ENCODE measurements around the gene ZNF74.
A peak's percentile ranks its signal among the peaks of the same experiment; 100 is the strongest.
"Not testable (repeated sequence)": the region's sequence is repeated elsewhere in the genome, so short reads cannot be mapped to it uniquely, and the experiment has no call there.

Gene ZNF74

DNA sequence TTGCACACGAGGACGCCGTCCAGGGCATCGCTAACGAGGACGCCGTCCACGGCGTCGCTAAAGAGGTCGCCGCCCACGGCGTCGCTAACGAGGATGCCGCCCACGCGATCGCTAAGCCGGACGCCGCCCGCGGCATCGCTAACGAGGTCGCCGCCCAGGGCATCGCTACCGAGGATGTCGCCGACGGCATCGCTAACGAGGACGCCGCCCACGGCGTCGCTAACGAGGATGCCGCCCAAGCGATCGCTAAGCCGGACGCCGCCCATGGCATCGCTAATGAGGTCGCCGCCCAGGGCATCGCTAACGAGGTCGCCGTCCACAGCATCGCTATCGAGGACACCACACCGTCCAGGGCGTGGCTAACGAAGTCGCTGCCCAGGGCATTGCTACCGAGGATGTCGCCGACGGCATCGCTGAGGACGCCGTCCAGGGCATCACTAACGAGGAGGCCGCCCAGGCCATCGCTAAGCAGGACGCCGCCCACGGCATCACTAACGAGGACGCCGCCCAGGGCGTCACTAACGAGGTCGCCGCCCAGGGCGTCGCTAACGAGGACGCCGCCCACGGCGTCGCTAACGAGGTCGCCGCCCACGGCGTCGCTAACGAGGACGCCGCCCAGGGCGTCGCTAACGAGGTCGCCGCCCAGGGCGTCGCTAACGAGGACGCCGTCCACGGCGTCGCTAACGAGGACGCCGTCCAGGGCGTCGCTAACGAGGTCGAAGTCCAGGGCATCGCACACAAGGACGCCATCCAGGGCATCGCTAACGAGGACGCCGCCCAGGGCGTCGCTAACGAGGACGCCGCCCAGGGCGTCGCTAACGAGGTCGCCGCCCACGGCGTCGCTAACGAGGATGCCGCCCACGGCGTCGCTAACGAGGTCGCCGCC, 32.8 kb upstream of the ZNF74 start:
- POLR2A ChIA-PET; H3K4me3 ChIP-seq (ENCODE audit: low read depth, low read length); H3K4me1 ChIP-seq (ENCODE audit: control insufficient read depth, insufficient read depth, low read length); H3K27ac ChIP-seq (ENCODE audit: extremely low read depth, low read depth, low read length); CTCF ChIA-PET; H3K9me3 ChIP-seq (ENCODE audit: control insufficient read depth, insufficient read depth, low read depth, low read length); H3K36me3 ChIP-seq (ENCODE audit: control insufficient read depth in 2 of 2, insufficient read depth in 1 of 2, low read length in 2 of 2): not testable (repeated sequence)
- peak; percentile 67; the same call in 1 of the 2 replicates for TF ChIP-seq KLF8 (tag by site-specific recombination; IDR thresholded peaks at IDR 0.05)

DNA sequence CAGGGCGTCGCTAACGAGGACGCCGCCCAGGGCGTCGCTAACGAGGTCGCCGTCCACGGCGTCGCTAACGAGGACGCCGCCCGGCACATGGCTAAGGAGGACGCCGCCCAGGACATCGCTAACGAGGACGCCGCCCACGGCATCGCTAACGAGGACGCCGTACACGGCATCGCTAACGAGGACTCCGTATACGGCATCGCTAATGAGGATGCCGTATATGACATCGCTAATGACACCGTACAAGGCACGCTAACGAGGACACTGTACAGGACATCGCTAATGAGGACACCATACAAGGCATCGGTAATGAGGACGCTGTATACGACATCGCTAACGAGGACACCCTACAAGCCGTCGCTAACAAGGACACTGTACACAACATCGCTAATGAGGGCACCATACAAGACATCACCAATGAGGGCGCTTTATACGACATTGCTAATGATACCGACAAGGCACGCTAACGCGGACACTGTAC, 32.2 kb upstream of the ZNF74 start:
- H3K36me3 ChIP-seq (ENCODE audit: control insufficient read depth in 2 of 2, insufficient read depth in 1 of 2, low read length in 2 of 2); POLR2A ChIA-PET; H3K9me3 ChIP-seq (ENCODE audit: control insufficient read depth, insufficient read depth, low read depth, low read length); H3K4me3 ChIP-seq (ENCODE audit: low read depth, low read length); CTCF ChIA-PET; H3K27ac ChIP-seq (ENCODE audit: extremely low read depth, low read depth, low read length); H3K4me1 ChIP-seq (ENCODE audit: control insufficient read depth, insufficient read depth, low read length): not testable (repeated sequence)

DNA sequence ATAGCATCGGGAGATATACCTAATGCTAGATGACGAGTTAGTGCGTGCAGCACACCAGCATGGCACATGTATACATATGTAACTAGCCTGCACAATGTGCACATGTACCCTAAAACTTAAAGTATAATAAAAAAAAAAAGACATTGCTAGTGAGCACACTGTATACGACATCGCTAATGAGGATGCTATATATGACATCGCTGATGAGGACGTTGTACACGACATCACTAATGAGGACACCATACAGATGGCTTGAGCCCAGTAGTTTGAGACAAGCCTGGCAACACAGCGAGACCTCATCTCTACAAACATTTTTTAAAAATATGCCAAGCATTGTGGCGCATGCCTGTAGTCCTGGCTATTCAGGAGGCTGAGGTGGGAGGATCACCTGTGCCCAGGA, 31.5 kb upstream of the ZNF74 start:
- POLR2A ChIA-PET; H3K27ac ChIP-seq (ENCODE audit: extremely low read depth, low read depth, low read length); H3K4me1 ChIP-seq (ENCODE audit: control insufficient read depth, insufficient read depth, low read length); CTCF ChIA-PET; H3K4me3 ChIP-seq (ENCODE audit: low read depth, low read length); H3K36me3 ChIP-seq (ENCODE audit: control insufficient read depth in 2 of 2, insufficient read depth in 1 of 2, low read length in 2 of 2); H3K9me3 ChIP-seq (ENCODE audit: control insufficient read depth, insufficient read depth, low read depth, low read length): not testable (repeated sequence)
- peak; percentile 53 for TF ChIP-seq ZNF629 (tag by site-specific recombination; IDR thresholded peaks at IDR 0.05)
- TF ChIP-seq, protein P1, sequence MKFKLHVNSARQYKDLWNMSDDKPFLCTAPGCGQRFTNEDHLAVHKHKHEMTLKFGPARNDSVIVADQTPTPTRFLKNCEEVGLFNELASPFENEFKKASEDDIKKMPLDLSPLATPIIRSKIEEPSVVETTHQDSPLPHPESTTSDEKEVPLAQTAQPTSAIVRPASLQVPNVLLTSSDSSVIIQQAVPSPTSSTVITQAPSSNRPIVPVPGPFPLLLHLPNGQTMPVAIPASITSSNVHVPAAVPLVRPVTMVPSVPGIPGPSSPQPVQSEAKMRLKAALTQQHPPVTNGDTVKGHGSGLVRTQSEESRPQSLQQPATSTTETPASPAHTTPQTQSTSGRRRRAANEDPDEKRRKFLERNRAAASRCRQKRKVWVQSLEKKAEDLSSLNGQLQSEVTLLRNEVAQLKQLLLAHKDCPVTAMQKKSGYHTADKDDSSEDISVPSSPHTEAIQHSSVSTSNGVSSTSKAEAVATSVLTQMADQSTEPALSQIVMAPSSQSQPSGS (tag by site-specific recombination; IDR thresholded peaks at IDR 0.05; ENCODE audit: low read depth), result peak; percentile 63

DNA sequence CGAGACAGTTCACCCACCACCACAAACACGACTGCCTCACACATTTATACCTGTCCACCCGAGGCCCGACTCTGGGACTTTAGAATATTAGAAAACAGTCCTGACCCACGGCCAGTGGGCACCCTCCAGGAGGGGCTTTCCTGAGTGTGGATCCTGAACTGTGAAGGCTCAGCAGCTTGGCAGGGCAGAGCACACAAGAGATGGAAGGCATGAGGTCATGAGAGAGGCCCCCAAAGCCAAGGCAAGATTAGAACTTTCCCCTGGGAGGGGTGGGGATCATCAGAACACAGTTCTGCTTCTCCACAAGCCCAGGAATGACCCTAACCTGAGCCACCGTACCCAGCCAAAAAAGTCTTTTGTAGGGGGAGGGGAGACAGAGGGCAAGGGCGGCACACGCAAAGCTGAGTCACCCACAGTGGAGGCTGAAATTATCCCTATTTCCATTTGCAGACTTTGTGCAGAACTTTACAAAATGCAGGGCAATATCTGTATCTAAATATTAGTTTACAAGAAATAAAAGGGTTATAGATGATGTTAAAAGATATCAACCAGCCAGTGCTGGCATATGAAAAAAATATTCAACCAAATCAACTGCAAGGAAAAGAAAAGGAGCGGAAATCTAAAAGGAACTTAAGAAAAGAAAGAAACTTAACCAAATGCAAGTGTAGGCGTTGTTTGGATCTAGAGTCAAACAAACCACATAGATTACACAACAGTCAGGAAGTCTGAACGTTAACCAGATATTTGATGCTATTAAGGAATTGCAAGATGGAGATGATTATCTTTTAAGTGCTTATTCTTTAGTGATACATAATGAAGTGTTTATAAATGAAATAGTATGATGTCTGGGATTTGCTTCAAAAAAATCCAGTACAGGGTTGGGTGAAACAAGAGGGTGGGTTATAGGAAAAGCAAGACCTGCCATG, 29.4 kb upstream of the ZNF74 start:
- H3K9me3 ChIP-seq (ENCODE audit: control insufficient read depth, insufficient read depth, low read depth, low read length); H3K27ac ChIP-seq (ENCODE audit: extremely low read depth, low read depth, low read length); POLR2A ChIA-PET; H3K36me3 ChIP-seq (ENCODE audit: control insufficient read depth in 2 of 2, insufficient read depth in 1 of 2, low read length in 2 of 2); H3K4me1 ChIP-seq (ENCODE audit: control insufficient read depth, insufficient read depth, low read length); CTCF ChIA-PET; H3K4me3 ChIP-seq (ENCODE audit: low read depth, low read length): not testable (repeated sequence)

DNA sequence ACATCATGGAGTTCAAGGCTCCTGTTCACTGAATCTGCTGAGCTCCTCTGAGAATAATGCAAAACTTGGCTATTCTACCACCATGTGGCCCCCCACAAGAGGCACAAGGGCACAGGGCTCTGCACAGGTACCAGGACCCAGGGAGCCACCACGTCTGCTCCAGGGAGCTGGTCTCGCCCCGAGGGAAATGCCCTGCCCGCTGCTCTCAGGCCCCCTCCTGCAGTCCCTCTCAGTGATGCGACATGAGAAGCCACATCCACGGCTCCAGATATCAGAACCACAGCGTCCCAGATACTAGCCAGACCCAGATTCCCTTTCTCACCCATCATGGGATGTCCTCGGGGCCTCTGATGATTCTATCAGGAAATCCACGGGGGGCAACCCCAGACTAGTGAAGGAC, 27.1 kb upstream of the ZNF74 start:
- H3K9me3 ChIP-seq (ENCODE audit: control insufficient read depth, insufficient read depth, low read depth, low read length); H3K27ac ChIP-seq (ENCODE audit: extremely low read depth, low read depth, low read length); CTCF ChIA-PET; POLR2A ChIA-PET; H3K4me1 ChIP-seq (ENCODE audit: control insufficient read depth, insufficient read depth, low read length); H3K36me3 ChIP-seq (ENCODE audit: control insufficient read depth in 2 of 2, insufficient read depth in 1 of 2, low read length in 2 of 2); H3K4me3 ChIP-seq (ENCODE audit: low read depth, low read length): not testable (repeated sequence)

GRCh38 chr22:20368875-20369274, 25.1 kb upstream of the ZNF74 start:
- CTCF ChIA-PET; H3K27ac ChIP-seq (ENCODE audit: extremely low read depth, low read depth, low read length); H3K4me1 ChIP-seq (ENCODE audit: control insufficient read depth, insufficient read depth, low read length); H3K9me3 ChIP-seq (ENCODE audit: control insufficient read depth, insufficient read depth, low read depth, low read length); POLR2A ChIA-PET; H3K4me3 ChIP-seq (ENCODE audit: low read depth, low read length); H3K36me3 ChIP-seq (ENCODE audit: control insufficient read depth in 2 of 2, insufficient read depth in 1 of 2, low read length in 2 of 2): not testable (repeated sequence)

- H3K4me1 ChIP-seq (ENCODE audit: control insufficient read depth, insufficient read depth, low read length); H3K27ac ChIP-seq (ENCODE audit: extremely low read depth, low read depth, low read length); H3K36me3 ChIP-seq (ENCODE audit: control insufficient read depth in 2 of 2, insufficient read depth in 1 of 2, low read length in 2 of 2); CTCF ChIA-PET; H3K9me3 ChIP-seq (ENCODE audit: control insufficient read depth, insufficient read depth, low read depth, low read length); POLR2A ChIA-PET; H3K4me3 ChIP-seq (ENCODE audit: low read depth, low read length): not testable (repeated sequence)
Observed at GRCh38 chr22:20371687-20372086, 22.3 kb upstream of the ZNF74 start.

GRCh38 chr22:20372406-20372854, 21.5 kb upstream of the ZNF74 start:
- POLR2A ChIA-PET; H3K27ac ChIP-seq (ENCODE audit: extremely low read depth, low read depth, low read length); H3K4me1 ChIP-seq (ENCODE audit: control insufficient read depth, insufficient read depth, low read length); CTCF ChIA-PET; H3K36me3 ChIP-seq (ENCODE audit: control insufficient read depth in 2 of 2, insufficient read depth in 1 of 2, low read length in 2 of 2); H3K9me3 ChIP-seq (ENCODE audit: control insufficient read depth, insufficient read depth, low read depth, low read length); H3K4me3 ChIP-seq (ENCODE audit: low read depth, low read length): not testable (repeated sequence)

DNA sequence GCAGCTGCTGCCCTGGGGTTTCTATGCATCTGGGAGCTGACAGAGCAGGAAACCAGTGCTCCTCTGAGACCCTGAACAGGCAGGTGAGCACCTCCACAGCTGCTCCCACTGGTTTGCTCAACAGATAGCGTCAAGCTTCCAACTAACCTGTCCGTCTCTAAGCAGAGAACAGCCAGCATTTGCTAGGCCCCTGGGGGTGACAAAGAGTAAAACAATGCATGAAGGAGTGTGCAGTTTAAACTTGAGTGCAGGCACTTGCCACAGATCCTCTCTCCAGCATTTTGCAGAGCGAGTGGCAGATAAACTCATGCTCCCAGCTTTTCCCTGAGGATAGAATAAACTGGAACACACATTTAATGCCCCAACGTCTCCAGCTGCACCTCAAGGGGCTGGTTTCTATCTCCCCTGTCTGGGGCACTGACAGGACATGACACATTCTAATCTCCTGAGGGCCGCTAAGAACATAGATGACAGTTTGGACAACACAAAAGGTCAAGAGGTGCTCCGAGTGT, 20.7 kb upstream of the ZNF74 start:
- H3K4me1 ChIP-seq (ENCODE audit: control insufficient read depth, insufficient read depth, low read length); H3K9me3 ChIP-seq (ENCODE audit: control insufficient read depth, insufficient read depth, low read depth, low read length); H3K27ac ChIP-seq (ENCODE audit: extremely low read depth, low read depth, low read length); POLR2A ChIA-PET; H3K4me3 ChIP-seq (ENCODE audit: low read depth, low read length); H3K36me3 ChIP-seq (ENCODE audit: control insufficient read depth in 2 of 2, insufficient read depth in 1 of 2, low read length in 2 of 2); CTCF ChIA-PET: not testable (repeated sequence)

Data from HEK293 (cell line).